ENCODE results near the gene DIDO1. TPM values are rescaled to one million over a fixed set of nuclear protein-coding genes. Genes with fewer than 3 reads are reported as not detected.

The DIDO1 gene
- total RNA-seq, 1 donor from 2014 or later = 53.6 TPM

DNA sequence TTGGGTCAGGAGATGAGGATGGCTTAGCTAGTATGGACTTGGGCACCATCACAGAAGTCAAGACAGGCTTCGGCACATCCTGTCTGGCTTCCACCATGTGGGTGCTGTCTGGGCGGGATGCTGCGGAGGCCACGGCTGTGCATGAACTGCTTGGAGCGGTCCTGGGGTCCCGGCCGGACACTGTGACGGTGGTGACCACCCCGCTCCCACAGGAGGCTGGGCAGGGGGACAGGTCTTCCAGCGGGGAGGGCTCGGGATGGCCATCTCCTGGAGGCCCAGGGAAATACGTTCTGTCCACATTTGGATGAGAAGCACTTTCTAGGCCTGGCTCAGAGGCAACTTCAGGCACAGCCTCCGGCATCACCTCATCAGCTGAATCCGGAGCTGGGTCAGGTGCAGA is 32.6 kb downstream of the DIDO1 start:
- no peak overlapping the region for H3K27ac Mint-ChIP-seq (ENCODE audit: unreplicated experiment)
- no peak for DNase-seq (ENCODE audit: extremely low spot score, unreplicated experiment)
- H3K4me1 Mint-ChIP-seq (ENCODE audit: unreplicated experiment) = no peaks in the 10 kb centered on the region
- no peak overlapping the region for H3K4me3 Mint-ChIP-seq (ENCODE audit: unreplicated experiment)
- peaks cover 51% of the 10 kb centered on the region for H3K36me3 Mint-ChIP-seq (ENCODE audit: unreplicated experiment)
- TF ChIP-seq, protein P1, sequence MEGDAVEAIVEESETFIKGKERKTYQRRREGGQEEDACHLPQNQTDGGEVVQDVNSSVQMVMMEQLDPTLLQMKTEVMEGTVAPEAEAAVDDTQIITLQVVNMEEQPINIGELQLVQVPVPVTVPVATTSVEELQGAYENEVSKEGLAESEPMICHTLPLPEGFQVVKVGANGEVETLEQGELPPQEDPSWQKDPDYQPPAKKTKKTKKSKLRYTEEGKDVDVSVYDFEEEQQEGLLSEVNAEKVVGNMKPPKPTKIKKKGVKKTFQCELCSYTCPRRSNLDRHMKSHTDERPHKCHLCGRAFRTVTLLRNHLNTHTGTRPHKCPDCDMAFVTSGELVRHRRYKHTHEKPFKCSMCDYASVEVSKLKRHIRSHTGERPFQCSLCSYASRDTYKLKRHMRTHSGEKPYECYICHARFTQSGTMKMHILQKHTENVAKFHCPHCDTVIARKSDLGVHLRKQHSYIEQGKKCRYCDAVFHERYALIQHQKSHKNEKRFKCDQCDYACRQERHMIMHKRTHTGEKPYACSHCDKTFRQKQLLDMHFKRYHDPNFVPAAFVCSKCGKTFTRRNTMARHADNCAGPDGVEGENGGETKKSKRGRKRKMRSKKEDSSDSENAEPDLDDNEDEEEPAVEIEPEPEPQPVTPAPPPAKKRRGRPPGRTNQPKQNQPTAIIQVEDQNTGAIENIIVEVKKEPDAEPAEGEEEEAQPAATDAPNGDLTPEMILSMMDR (IDR thresholded peaks at IDR 0.05) = no peak
- no peaks in the 10 kb centered on the region for H3K27me3 Mint-ChIP-seq (ENCODE audit: unreplicated experiment)
- no peaks in the 10 kb centered on the region for H3K9me3 Mint-ChIP-seq (ENCODE audit: unreplicated experiment)

GRCh38 chr20:62892348-62893304 is 33.7 kb downstream of the DIDO1 start:
- no peaks in the 10 kb centered on the region for H3K27me3 Mint-ChIP-seq (ENCODE audit: unreplicated experiment)
- H3K9me3 Mint-ChIP-seq (ENCODE audit: unreplicated experiment) = no peaks in the 10 kb centered on the region
- H3K36me3 Mint-ChIP-seq (ENCODE audit: unreplicated experiment) = peaks cover 51% of the 10 kb centered on the region
- no peak for DNase-seq (ENCODE audit: extremely low spot score, unreplicated experiment)
- peaks cover 8% of the 10 kb centered on the region for H3K4me1 Mint-ChIP-seq (ENCODE audit: unreplicated experiment)
- H3K4me3 Mint-ChIP-seq (ENCODE audit: unreplicated experiment) = no peak overlapping the region
- TF ChIP-seq, protein P1 (IDR thresholded peaks at IDR 0.05) = no peak
- no peak overlapping the region for H3K27ac Mint-ChIP-seq (ENCODE audit: unreplicated experiment)

DNA sequence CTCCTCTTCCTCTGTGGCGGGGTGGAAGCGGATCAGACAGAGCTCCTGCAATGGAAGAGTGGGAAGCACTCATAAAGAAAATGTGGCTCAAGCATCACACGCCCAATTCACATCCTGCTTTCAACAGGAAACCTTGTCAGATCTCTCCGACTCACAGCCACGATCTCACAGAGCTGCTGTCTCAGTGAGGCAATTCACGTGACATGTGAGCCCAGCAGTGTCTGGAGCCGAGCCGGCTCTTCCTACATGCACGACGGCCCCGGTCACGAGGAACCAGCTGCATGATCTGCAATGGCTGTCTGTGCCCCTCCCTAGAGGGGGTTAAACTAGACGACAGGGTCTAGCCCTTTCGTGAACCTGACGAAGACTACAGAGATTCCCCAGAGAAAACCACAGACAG is 35.2 kb downstream of the DIDO1 start:
- Mint-ChIP-seq H3K4me1 (ENCODE audit: unreplicated experiment) (peaks cover 19% of the 10 kb centered on the region), H3K4me3 (ENCODE audit: unreplicated experiment) (no peak overlapping the region), H3K27me3 (ENCODE audit: unreplicated experiment) (no peaks in the 10 kb centered on the region), H3K36me3 (ENCODE audit: unreplicated experiment) (peaks cover 59% of the 10 kb centered on the region), H3K9me3 (ENCODE audit: unreplicated experiment) (no peaks in the 10 kb centered on the region), H3K27ac (ENCODE audit: unreplicated experiment) (no peak overlapping the region)
- TF ChIP-seq, protein P1 (IDR thresholded peaks at IDR 0.05) = no peak
- no peak for DNase-seq (ENCODE audit: extremely low spot score, unreplicated experiment)

- Mint-ChIP-seq H3K27me3 (ENCODE audit: unreplicated experiment) (no peaks in the 10 kb centered on the region), H3K36me3 (ENCODE audit: unreplicated experiment) (peaks cover 57% of the 10 kb centered on the region), H3K9me3 (ENCODE audit: unreplicated experiment) (no peaks in the 10 kb centered on the region), H3K27ac (ENCODE audit: unreplicated experiment) (no peak overlapping the region), H3K4me1 (ENCODE audit: unreplicated experiment) (peaks cover 19% of the 10 kb centered on the region), H3K4me3 (ENCODE audit: unreplicated experiment) (no peak overlapping the region)
- TF ChIP-seq, protein P1 (IDR thresholded peaks at IDR 0.05) = no peak
- DNase-seq (ENCODE audit: extremely low spot score, unreplicated experiment) = no peak
These were observed 35.9 kb downstream of the DIDO1 start for GRCh38 chr20:62890444-62890843.

- DNase-seq (ENCODE audit: extremely low spot score, unreplicated experiment) = no peak
- Mint-ChIP-seq H3K27me3 (ENCODE audit: unreplicated experiment) (no peaks in the 10 kb centered on the region), H3K4me1 (ENCODE audit: unreplicated experiment) (peaks cover 19% of the 10 kb centered on the region), H3K4me3 (ENCODE audit: unreplicated experiment) (no peak overlapping the region), H3K27ac (ENCODE audit: unreplicated experiment) (no peak overlapping the region), H3K9me3 (ENCODE audit: unreplicated experiment) (no peaks in the 10 kb centered on the region), H3K36me3 (ENCODE audit: unreplicated experiment) (peaks cover 52% of the 10 kb centered on the region)
- TF ChIP-seq, protein P1 (IDR thresholded peaks at IDR 0.05) = no peak
These were observed 36.4 kb downstream of the DIDO1 start for GRCh38 chr20:62889871-62890270.

All from osteocyte (in vitro differentiated cells).